GM21447 (cell line): ENCODE measurements around the gene GOLPH3L.
"Not testable (repeated sequence)": the region's sequence is repeated elsewhere in the genome, so short reads cannot be mapped to it uniquely, and the experiment has no call there.

Source experiments
- ATAC-seq: cut with Tn5 transposase; IDR thresholded peaks from one replicate; pipeline ENCODE4 v1.9.1; 2021; ENCODE audit not compliant: unreplicated experiment

GOLPH3L gene

DNA sequence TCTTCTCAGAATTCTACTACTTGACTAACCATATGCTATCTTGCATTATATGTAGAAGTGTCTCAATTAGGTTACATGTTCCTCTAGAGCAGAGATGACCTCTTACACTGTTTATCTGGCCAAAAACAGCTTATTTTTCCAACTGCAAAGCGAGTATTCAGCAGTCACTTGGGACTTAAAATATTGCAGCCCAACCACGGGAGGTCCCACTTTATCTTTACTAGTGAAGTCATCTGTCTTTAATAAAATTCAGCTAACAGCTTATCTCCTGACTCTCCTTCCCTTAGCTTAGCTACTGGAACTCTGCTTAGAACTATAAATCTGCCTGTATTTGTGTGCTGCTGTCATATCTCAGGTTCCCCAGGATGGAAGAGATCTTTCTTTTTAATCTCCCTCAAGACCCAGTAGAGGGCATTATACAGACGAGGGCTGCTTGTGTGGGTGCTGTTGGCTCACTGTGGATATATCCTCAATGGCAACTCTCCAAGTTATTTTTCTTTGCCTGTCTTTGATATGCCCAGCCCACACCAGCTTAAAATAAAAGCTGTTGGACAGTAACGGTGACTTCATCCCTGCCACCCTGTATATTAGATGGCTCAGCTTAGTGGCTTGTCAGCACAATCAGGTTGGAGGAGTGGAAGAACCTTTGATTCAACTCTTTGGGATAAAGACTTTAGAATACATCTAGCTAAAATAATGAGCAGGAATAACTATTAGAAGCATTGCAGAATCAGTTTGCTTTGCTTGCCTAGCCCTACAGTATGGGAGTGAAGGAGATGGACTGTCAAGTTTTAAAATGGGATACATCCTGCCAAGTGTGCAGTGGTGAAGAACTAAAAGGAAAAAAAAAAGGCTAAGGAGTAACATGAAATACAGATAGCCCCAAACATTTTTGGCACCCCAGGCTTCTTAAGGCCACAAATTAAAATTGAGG, 77.1 kb downstream of the GOLPH3L start:
- ATAC-seq = no peak

DNA sequence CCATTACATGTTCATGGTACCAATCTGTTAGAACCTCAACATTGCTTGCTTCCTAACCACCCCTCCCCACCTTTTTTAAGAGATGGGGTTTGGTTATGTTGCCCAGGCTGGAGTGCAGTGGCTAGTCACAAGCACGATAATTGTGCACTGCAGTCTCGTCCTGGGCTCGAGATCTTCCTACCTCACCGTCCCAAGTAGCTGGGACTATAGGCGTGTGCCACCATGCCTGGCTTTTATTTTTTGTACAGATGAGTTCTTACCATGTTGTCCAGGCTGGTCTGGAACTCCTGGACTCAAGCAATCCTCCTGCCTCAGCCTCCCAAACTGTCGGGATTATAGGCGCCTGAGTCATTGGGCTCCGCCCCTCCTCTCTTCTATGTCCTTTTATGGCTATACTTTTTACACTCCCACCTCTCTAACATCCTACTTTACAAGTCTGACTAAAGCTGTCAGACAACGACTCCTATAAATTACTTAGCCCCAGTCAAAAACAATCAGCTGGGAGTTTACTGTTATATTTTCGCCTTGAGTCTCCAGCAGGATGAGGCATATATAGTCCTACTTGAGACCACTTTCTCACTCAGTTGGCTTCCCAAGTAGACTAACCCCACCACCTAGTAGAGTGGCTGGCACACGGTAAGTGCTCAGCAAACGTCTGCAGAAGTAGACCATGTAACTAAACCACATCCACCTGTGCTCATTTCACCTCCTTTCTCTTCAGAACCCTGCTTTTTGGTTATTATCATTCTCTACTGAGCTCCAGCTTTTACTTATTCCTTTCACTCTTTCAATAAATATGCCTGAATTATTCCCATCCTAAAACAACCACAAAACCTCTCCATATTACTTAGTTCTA, 81.4 kb downstream of the GOLPH3L start:
- no peak for ATAC-seq

DNA sequence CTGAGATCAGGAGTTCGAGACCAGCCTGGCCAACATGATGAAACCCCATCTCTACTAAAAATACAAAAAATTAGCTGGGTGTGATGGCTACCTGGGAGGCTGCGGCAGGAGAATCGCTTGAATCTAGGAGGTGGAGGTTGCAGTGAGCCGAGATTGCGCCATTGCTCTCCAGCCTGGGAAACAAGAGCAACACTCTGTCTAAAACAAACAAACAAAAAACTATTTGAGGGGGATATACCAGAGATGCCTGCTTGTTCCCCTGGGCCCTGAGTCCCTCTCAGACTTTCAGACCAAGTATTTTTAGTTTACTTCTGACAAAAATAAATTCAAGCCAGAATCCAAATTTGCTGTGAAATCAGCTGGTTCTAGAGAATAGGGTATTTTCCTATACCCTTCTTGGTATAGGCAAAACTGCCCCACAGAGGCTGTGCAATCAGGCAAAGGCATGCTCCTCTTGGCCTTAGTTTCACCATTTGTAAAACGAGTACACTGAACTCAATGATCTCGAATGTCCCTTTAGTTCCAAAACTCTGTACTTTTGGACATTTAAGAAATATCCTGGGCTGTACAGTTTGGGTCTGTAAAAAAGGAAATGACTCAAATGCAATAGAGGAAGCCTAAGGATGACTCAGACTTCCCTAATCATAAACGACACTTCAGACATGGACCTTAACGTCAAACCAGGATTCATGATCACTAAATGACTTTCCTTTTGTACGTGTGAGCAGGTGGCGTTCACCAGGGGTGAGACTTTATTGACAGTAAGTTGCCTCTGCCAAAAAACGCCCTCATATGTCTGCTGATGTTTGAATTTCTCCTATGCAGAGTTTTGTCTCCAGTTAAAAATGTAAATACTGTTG, 83.7 kb downstream of the GOLPH3L start:
- ATAC-seq = peak; percentile 56

DNA sequence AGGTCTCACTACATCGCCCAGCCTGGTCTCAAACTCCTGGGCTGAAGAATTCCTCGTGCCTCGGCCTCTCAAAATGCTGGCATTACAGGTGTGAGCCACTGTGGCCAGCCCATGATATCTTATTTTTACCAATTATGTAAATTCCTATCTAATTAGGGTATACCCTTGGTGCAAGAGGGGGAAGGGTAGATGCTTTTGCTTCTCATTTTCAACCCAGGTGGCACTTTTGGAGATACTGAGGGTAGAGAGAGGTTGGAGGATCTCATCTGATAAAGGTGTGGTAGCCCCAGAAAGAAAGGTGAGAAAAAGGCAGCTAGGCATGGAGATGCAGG, 85.0 kb downstream of the GOLPH3L start:
- ATAC-seq = no peak

DNA sequence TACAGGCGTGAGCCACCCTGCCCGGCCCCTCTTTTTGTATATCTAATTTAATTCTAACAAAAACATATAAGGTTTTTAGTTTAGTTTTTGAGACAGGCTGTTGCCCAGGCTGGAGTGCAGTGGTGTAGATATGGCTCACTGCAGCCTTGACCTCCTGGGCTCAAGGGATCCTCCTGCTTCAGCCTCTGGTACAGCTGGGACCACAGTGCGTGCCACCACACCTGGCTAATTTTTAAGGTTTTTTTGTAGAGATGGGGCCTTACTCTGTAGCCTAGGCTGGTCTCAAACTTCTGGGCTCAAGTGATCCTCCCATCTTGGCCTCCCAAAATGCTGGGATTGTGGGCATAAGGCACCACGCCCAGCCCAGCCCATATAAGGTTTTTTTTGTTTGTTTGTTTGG, 86.4 kb downstream of the GOLPH3L start:
- ATAC-seq = no peak

DNA sequence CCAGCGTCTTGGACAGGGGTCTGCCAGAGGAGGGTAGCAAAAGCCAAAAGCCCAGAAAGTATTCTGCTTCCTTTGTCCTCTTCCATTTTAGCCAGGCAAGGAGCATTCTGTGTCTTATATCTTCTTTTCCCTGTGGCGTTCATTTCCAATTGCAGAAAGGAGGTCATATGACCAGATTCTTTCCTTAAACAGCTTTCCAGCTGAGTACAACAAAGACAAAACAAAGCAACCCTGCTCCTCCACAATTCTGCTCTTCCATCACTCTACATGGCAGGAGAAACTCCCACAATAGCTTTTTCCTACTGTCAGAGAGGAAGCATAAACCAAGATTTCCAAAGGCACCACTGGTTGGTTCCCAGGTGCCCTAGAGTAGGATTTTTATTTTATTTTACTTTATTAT, 87.2 kb downstream of the GOLPH3L start:
- no peak for ATAC-seq

DNA sequence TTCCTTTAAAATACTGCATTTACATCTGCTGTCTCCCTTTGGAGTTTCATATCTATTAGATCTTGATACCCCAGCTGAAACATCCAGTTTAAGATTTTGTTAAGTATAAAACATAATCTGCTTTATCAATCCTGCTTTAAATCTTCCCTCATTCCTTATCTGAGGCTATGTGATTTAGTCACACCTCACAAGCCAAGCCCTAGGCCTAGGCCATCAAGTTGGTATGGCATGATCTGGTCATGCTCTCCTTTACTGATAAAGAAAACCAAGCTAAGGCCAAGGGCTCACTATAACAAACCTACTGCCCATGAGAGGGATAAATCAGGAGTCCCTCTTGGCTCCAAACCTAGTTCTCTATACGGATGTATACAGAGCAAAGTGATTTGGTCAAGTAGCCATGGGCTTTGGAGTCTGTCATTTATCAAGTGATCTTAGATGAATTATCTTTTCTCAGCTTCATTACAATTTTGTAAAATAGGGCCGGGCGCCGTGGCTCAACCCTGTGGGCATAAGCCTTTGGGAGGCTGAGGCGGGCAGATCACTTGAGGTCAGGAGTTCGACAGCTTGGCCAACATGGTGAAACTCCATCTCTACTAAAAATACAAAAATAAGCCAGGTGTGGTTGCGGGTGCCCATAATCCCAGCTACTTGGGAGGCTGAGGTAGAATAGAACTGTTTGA, 90.4 kb downstream of the GOLPH3L start:
- ATAC-seq = no peak

DNA sequence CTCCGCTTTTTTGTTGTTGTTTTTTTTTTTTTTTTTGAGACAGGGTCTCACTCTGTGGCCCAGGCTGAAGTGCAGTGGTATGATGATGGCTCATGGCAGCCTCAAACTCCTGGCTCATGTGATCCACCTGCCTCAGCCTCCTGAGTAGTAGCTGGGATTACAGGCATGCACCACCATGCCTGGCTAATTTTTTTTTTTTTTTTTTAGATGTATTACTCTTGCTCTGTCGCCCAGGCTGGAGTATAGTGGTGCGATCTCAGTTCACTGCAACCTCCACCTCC, 91.6 kb downstream of the GOLPH3L start:
- not testable (repeated sequence) for ATAC-seq

DNA sequence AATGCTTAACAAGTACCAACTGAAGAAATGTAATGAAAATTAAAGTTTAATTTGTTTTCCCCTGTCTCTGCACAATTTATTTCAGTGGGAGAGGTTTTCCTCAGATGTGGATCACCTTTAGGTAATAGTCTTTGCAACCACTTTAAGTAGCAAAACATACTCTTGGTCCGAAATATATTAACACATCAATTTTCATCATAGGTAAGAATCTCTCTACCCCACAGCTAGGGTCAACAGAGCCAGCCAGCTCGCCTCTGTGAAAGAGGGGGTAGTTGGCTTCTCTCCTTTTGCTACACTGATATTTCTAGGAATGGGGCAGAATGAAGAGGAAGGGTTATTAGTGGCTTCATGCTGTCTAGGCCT, 92.7 kb downstream of the GOLPH3L start:
- no peak for ATAC-seq

DNA sequence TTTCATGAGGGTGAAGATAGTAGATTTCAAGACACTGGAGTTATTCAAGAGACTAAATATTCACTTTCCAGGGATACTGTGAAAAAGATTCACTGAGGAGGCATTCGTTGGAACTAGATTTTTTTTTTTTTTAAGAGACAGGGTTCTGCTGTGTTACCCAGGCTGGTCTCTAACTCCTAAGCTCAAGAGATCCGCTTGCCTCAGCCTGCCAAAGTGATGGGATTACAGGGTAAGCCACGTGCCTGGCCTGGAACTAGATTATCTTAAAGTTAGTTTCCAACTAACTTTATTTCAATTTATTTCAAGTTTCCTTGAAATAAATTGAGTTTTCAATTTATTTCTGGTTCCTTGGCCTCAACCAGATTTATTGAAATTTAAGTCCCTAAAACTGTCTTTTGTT, 93.2 kb downstream of the GOLPH3L start:
- ATAC-seq = no peak

DNA sequence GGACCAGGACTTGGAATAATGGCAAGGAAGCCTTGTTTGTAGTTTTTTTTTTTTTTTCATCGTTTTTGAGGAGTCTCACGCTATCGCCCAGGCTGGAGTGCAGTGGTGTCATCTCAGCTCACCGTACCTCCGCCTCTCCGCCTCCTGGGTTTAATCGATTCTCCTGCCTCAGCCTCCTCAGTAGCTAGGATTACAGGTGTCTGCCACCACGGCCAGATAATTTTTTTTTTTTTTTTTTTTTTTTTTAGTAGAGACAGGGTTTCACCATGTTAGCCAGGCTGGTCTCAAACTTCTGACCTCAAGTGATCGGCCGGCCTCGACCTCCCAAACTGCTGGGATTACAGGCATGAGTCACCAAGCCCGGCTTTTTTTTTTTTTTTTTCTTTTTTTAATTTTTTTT, 94.6 kb downstream of the GOLPH3L start:
- ATAC-seq = not testable (repeated sequence)

DNA sequence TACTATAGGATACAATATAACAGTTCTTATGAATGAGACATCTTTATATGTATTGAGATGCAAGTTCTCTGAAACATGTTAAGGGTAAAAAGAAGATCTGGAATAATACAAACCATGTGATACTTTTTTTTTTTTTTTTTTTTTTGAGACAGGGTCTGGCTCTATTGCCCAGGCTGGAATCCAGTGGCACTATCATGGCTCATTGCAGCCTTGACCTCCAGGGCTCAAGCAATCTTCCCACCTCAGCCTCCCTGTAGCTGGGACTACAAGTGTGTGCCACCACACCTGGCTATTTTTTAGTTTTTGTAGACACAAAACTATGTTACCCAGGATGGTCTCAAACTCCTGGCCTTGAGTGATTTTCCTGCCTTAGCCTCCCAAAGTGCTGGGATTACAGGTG, 95.4 kb downstream of the GOLPH3L start:
- no peak for ATAC-seq

DNA sequence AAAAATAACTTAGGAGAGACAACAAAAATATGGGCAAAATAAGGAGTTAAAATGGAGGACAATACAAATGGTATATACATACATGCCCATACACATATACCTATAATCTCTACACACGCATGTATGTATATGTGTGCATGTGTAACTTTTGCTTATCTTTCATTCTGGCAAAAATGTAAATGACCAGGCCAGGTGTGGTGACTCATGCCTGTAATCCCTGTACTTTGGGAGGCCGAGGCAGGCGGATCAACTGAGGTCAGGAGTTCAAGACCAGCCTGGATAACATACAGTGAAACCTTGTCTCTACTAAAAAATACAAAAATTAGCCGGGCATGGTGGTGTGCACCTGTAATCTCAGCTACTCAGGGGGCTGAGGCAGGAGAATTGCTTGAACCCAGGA, 98.6 kb downstream of the GOLPH3L start:
- ATAC-seq = not testable (repeated sequence)

DNA sequence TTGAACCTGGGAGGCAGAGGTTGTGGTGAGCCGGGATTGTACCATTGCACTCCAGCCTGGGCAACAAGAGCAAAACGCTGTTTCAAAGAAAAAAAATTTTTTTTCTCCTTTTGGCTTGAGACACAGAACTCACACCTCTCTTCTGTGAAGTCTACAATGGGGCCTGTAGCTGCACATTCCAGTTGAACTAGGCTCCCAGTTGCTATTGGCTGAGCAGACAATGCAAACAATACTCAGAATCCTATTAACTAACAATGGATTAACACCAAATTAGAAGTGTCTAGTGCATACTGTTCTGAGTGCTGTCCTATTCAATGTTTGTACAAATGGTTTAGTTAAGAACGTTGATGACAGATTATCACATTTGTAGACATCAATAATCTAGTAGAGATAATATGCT, 100.0 kb downstream of the GOLPH3L start:
- ATAC-seq = no peak
